Esophagus muscularis mucosa (tissue), 4 donors: ENCODE data around the gene DNAJC1. TPM values are rescaled to one million over a fixed set of nuclear protein-coding genes. Genes with fewer than 3 reads are reported as not detected.
"Not testable (repeated sequence)": the region's sequence is repeated elsewhere in the genome, so short reads cannot be mapped to it uniquely, and the experiment has no call there.

Experiments
- DNase-seq: peaks from one replicate; pipeline ENCODE4 v3.0.0-alpha.2; 2017; ENCODE audit errors: extremely low spot score
- H3K27ac ChIP-seq, 4 donors: fragments of 200-600 bp; sonication (generic); replicated peaks in 1 of 4; 1 replicate in 3 of 4; 2 replicates in 1 of 4; pipeline ENCODE4 v1.5.1; 2016 to 2019; ENCODE audit warnings: mild to moderate bottlenecking in 1 of 4
- H3K27me3 ChIP-seq, 4 donors: fragments of 200-600 bp; sonication (generic); one replicate each; pipeline versions ENCODE4 v1.5.1 to v1.6.0; 2016 to 2019
- H3K36me3 ChIP-seq, 4 donors: fragments of 200-600 bp; sonication (generic); one replicate each; pipeline ENCODE4 v1.5.1; 2016 to 2019
- H3K4me1 ChIP-seq, 4 donors: fragments of 200-600 bp; sonication (generic); one replicate each; pipeline ENCODE4 v1.5.1; 2016 to 2019
- H3K4me3 ChIP-seq, 4 donors: fragments of 200-600 bp; sonication (generic); 1 replicate in 2 of 4; 2 replicates in 2 of 4; pipeline ENCODE4 v1.5.1; 2016 to 2019; ENCODE audit warnings: mild to moderate bottlenecking in 4 of 4, moderate library complexity in 1 of 4
- H3K9me3 ChIP-seq, 4 donors: fragments of 200-600 bp; sonication (generic); 1 replicate in 3 of 4; 2 replicates in 1 of 4; pipeline ENCODE4 v1.5.1; 2016 to 2019
- CTCF ChIP-seq, 3 experiments: fragments of 200-600 bp in 2 of 3; fragments of 450-650 bp in 1 of 3; sonication (generic) in 2 of 3; IDR thresholded peaks; one replicate each; pipeline ENCODE4 v1.5.1; 2017 to 2019; ENCODE audit warnings: antibody characterized with exemption in 3 of 3, mild to moderate bottlenecking in 2 of 3, moderate library complexity in 1 of 3
- EP300 ChIP-seq: sonication (generic); formaldehyde crosslinking; IDR thresholded peaks from one replicate; pipeline ENCODE4 v1.6.1; 2017; ENCODE audit warnings: antibody characterized with exemption
- POLR2A ChIP-seq: fragments of 450-650 bp; IDR thresholded peaks from one replicate; pipeline ENCODE4 v1.6.1; 2017; ENCODE audit warnings: antibody characterized with exemption, moderate library complexity, mild to moderate bottlenecking, low read depth
- POLR2AphosphoS5 ChIP-seq, 2 donors: sonication (generic); formaldehyde crosslinking; IDR thresholded peaks; one replicate each; pipeline ENCODE4 v1.6.1; 2017; ENCODE audit warnings: antibody characterized with exemption in 2 of 2
- WGBS: methylation state at CpG from one replicate; pipeline ENCODE4 v1.1.5; 2018; 5-methylcytosine and 5-hydroxymethylcytosine counted together
- intact Hi-C: fragments of 100-400 bp; cut with DNase I; formaldehyde crosslinking; loops from one replicate; pipeline ENCODE4 v1.15.1; 2023
- total RNA-seq, 4 donors: library from RNA; depleted of rRNA; stranded (reverse); fragments of >200 nt; gene quantifications; one replicate each; pipeline versions ENCODE4 v1.1.0 to v1.2.1, GENCODE V29; 2016

The DNAJC1 gene
- total RNA-seq, 4 donors from 2014 or later: 46.5 to 70.6 (median 61.5) TPM

- H3K4me1 ChIP-seq: no peaks in the 10 kb centered on the region
- no peak overlapping the region for H3K27ac ChIP-seq
- H3K4me3 ChIP-seq: no peak overlapping the region
- intact Hi-C loops: no loop called here
- no peak for TF ChIP-seq POLR2A
- no peak for TF ChIP-seq CTCF (IDR thresholded peaks at IDR 0.05)
- TF ChIP-seq EP300: no peak
- no peak for TF ChIP-seq POLR2AphosphoS5 (IDR thresholded peaks at IDR 0.05)
- DNase-seq: no peak
- H3K27me3 ChIP-seq: no peaks in the 10 kb centered on the region
- 94% methylated on average over 1 of the region's 1 CpG for WGBS
- H3K9me3 ChIP-seq: peaks cover 0 to 14% (median 6%) of the 10 kb centered on the region in 4 donors
- H3K36me3 ChIP-seq: peaks cover 0 to 28% (median 18%) of the 10 kb centered on the region in 4 donors
Observed at GRCh38 chr10:21870849-21871248, 132.7 kb downstream of the DNAJC1 start.

- intact Hi-C loops, H3K4me1 ChIP-seq, H3K27me3 ChIP-seq, DNase-seq, H3K4me3 ChIP-seq, H3K27ac ChIP-seq: not testable (repeated sequence)
- Histone ChIP-seq H3K9me3 (peaks cover 0 to 14% (median 6%) of the 10 kb centered on the region in 4 donors), H3K36me3 (peaks cover 0 to 12% (median 7%) of the 10 kb centered on the region in 4 donors)
- 98% methylated on average over 2 of the region's 2 CpGs for WGBS
Observed at GRCh38 chr10:21869087-21869486, 134.4 kb downstream of the DNAJC1 start.

GRCh38 chr10:21860718-21861117 is 142.8 kb downstream of the DNAJC1 start:
- Histone ChIP-seq H3K4me3 (no peak overlapping the region), H3K9me3 (no peaks in the 10 kb centered on the region), H3K27me3 (no peaks in the 10 kb centered on the region), H3K36me3 (no peaks in the 10 kb centered on the region), H3K27ac (no peak overlapping the region), H3K4me1 (no peaks in the 10 kb centered on the region)
- WGBS: 71% methylated on average over 1 of the region's 1 CpG
- TF ChIP-seq POLR2AphosphoS5 (IDR thresholded peaks at IDR 0.05): no peak
- no peak for TF ChIP-seq EP300
- no peak for TF ChIP-seq CTCF (IDR thresholded peaks at IDR 0.05)
- no peak for TF ChIP-seq POLR2A
- intact Hi-C loops: no loop called here
- DNase-seq: no peak

- no peak overlapping the region for H3K27ac ChIP-seq
- H3K4me3 ChIP-seq: no peak overlapping the region
- H3K4me1 ChIP-seq: no peaks in the 10 kb centered on the region
- H3K9me3 ChIP-seq: no peaks in the 10 kb centered on the region
- WGBS: 48% methylated on average over 2 of the region's 2 CpGs
- intact Hi-C loops: no loop called here
- TF ChIP-seq EP300 (no peak), CTCF (IDR thresholded peaks at IDR 0.05) (no peak), POLR2AphosphoS5 (IDR thresholded peaks at IDR 0.05) (no peak), POLR2A (no peak)
- DNase-seq: no peak
- H3K36me3 ChIP-seq: no peaks in the 10 kb centered on the region
- H3K27me3 ChIP-seq: no peaks in the 10 kb centered on the region
Observed at GRCh38 chr10:21858455-21858854, 145.1 kb downstream of the DNAJC1 start.

DNA sequence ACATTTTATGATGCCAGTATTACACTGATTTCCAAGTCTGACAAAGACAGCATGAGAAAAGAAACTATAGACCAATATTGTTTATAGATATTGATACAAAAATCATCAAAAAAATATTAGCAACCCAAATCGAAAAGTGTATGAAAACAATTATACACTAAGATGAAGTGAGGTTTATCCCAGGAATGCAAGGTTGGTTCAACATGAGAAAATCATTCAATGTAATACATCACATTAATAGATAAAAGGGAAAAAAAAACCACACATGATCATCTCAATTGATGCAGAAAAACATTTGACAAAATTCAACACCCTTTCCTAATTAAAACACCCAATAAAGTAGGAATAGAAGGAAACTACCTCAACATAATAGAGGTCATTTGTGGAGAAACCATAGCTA is 153.9 kb downstream of the DNAJC1 start:
- Histone ChIP-seq H3K4me1 (no peaks in the 10 kb centered on the region), H3K36me3 (peaks cover 0 to 6% (median 0%) of the 10 kb centered on the region in 4 donors), H3K9me3 (peaks cover 0 to 14% (median 11%) of the 10 kb centered on the region in 4 donors), H3K4me3 (no peak overlapping the region), H3K27me3 (no peaks in the 10 kb centered on the region), H3K27ac (no peak overlapping the region)
- intact Hi-C loops: no loop called here
- TF ChIP-seq POLR2A (no peak), CTCF (IDR thresholded peaks at IDR 0.05) (no peak), EP300 (no peak), POLR2AphosphoS5 (IDR thresholded peaks at IDR 0.05) (no peak)
- 100% methylated on average over 1 of the region's 1 CpG for WGBS
- no peak for DNase-seq
